ENCODE results near the gene MACF1. TPM values are rescaled to one million over a fixed set of nuclear protein-coding genes. Genes with fewer than 3 reads are reported as not detected.

Gene MACF1
- total and polyA plus RNA-seq, 4 donors, result 23.3 to 216 (median 51.2) TPM

DNA sequence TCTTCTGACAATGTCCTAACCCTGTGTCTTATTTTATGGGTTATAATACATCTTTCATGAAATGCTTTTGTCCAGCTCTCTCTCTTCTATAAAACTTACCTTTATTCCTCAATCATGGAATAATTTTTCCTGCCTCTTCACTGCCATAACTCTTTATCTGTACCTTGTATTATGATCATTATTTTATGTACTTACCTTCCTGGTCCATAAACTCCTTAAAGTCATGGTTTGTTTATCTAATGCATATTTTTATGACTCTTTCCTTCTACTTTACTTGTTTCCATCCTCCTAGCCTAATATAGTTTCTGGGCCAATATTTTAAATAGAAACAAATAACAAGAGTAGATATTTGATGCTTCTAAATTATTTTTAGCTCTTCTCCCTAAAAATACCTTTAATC is 221.1 kb downstream of the MACF1 start:
- no peak overlapping the region for H3K9ac ChIP-seq (ENCODE audit: low read depth in 1 of 2, low read length in 2 of 2)
- no peak for DNase-seq (ENCODE audit: low spot score)
- peaks cover 8 to 58% (median 44%) of the 10 kb centered on the region in 4 donors for H3K36me3 ChIP-seq (ENCODE audit: control insufficient read depth in 4 of 4, insufficient read depth in 3 of 4, low read depth in 1 of 4, low read length in 3 of 4)
- TF ChIP-seq TAF1 (conservative IDR thresholded peaks at IDR 0.05) (no peak), CTCF (IDR thresholded peaks at IDR 0.05; ENCODE audit: low read depth, low read length, missing input control) (no peak), NR2F2 (IDR thresholded peaks at IDR 0.05) (no peak), ATF3 (IDR thresholded peaks at IDR 0.05) (no peak), RXRA (IDR thresholded peaks at IDR 0.05) (no peak), FOXA1 (IDR thresholded peaks at IDR 0.05) (no peak), YY1 (IDR thresholded peaks at IDR 0.05) (no peak), FOXA2 (IDR thresholded peaks at IDR 0.05) (no peak), GABPA (IDR thresholded peaks at IDR 0.05 in 1 of 2, conservative IDR thresholded peaks at IDR 0.05 in 1 of 2) (no peak), JUND (IDR thresholded peaks at IDR 0.05) (no peak), HNF4A (conservative IDR thresholded peaks at IDR 0.05) (no peak), HNF4G (IDR thresholded peaks at IDR 0.05) (no peak), RAD21 (IDR thresholded peaks at IDR 0.05) (no peak), SP1 (IDR thresholded peaks at IDR 0.05) (no peak), EGR1 (IDR thresholded peaks at IDR 0.05; ENCODE audit: low read depth in 2 of 2) (no peak)
- TF ChIP-seq, protein P1, sequence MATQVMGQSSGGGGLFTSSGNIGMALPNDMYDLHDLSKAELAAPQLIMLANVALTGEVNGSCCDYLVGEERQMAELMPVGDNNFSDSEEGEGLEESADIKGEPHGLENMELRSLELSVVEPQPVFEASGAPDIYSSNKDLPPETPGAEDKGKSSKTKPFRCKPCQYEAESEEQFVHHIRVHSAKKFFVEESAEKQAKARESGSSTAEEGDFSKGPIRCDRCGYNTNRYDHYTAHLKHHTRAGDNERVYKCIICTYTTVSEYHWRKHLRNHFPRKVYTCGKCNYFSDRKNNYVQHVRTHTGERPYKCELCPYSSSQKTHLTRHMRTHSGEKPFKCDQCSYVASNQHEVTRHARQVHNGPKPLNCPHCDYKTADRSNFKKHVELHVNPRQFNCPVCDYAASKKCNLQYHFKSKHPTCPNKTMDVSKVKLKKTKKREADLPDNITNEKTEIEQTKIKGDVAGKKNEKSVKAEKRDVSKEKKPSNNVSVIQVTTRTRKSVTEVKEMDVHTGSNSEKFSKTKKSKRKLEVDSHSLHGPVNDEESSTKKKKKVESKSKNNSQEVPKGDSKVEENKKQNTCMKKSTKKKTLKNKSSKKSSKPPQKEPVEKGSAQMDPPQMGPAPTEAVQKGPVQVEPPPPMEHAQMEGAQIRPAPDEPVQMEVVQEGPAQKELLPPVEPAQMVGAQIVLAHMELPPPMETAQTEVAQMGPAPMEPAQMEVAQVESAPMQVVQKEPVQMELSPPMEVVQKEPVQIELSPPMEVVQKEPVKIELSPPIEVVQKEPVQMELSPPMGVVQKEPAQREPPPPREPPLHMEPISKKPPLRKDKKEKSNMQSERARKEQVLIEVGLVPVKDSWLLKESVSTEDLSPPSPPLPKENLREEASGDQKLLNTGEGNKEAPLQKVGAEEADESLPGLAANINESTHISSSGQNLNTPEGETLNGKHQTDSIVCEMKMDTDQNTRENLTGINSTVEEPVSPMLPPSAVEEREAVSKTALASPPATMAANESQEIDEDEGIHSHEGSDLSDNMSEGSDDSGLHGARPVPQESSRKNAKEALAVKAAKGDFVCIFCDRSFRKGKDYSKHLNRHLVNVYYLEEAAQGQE (IDR thresholded peaks at IDR 0.05), result no peak
- TF ChIP-seq, protein P2, sequence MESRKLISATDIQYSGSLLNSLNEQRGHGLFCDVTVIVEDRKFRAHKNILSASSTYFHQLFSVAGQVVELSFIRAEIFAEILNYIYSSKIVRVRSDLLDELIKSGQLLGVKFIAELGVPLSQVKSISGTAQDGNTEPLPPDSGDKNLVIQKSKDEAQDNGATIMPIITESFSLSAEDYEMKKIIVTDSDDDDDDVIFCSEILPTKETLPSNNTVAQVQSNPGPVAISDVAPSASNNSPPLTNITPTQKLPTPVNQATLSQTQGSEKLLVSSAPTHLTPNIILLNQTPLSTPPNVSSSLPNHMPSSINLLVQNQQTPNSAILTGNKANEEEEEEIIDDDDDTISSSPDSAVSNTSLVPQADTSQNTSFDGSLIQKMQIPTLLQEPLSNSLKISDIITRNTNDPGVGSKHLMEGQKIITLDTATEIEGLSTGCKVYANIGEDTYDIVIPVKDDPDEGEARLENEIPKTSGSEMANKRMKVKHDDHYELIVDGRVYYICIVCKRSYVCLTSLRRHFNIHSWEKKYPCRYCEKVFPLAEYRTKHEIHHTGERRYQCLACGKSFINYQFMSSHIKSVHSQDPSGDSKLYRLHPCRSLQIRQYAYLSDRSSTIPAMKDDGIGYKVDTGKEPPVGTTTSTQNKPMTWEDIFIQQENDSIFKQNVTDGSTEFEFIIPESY (IDR thresholded peaks at IDR 0.05), result no peak
- TF ChIP-seq, protein P3, sequence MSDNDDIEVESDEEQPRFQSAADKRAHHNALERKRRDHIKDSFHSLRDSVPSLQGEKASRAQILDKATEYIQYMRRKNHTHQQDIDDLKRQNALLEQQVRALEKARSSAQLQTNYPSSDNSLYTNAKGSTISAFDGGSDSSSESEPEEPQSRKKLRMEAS (IDR thresholded peaks at IDR 0.05), result no peak
- H3K27ac ChIP-seq (ENCODE audit: low read depth in 1 of 2, low read length in 2 of 2), result no peak overlapping the region
- H3K4me3 ChIP-seq (ENCODE audit: low read depth in 1 of 3, low read length in 3 of 3), result no peak overlapping the region
- no peaks in the 10 kb centered on the region for H3K9me3 ChIP-seq (ENCODE audit: control insufficient read depth in 4 of 4, low read length in 3 of 4)
- H3K4me1 ChIP-seq (ENCODE audit: control insufficient read depth in 4 of 4, insufficient read depth in 4 of 4, low read length in 3 of 4), result no peaks in the 10 kb centered on the region
- no peaks in the 10 kb centered on the region for H3K27me3 ChIP-seq (ENCODE audit: control insufficient read depth in 4 of 4, insufficient read depth in 4 of 4, low read length in 3 of 4)
